ENCODE data around the gene TMEM164. TPM values are rescaled to one million over a fixed set of nuclear protein-coding genes. Genes with fewer than 3 reads are reported as not detected.
A peak's percentile ranks its signal among the peaks of the same experiment; 100 is the strongest.

TMEM164 gene
- total and polyA plus RNA-seq, 2 donors (not counting 1 experiment from before 2014, with no cell fraction given), result 5.7 to 10.2 TPM

- Histone ChIP-seq H3K4me2 (ENCODE audit: extremely low read depth, insufficient read depth, low read length) (no peak overlapping the region), H3K4me1 (ENCODE audit: control insufficient read depth, extremely low read depth, insufficient read depth, low read length) (no peaks in the 10 kb centered on the region), H3K9ac (ENCODE audit: insufficient read depth, low read length) (no peak overlapping the region), H3K27ac (ENCODE audit: insufficient read depth, low read length) (no peak overlapping the region), H2AFZ (ENCODE audit: low read length) (no peak overlapping the region), H3K36me3 (ENCODE audit: control insufficient read depth, insufficient read depth, low read length) (no peaks in the 10 kb centered on the region), H4K20me1 (ENCODE audit: control insufficient read depth, extremely low read depth, insufficient read depth, low read length) (no peaks in the 10 kb centered on the region), H3K4me3 (replicated peaks in 1 of 4; ENCODE audit: control extremely low read depth in 1 of 4, insufficient read depth in 1 of 4, low read depth in 3 of 4, low read length in 4 of 4) (no peak overlapping the region), H3K27me3 (ENCODE audit: control insufficient read depth, insufficient read depth, low read length) (no peaks in the 10 kb centered on the region), H3K79me2 (ENCODE audit: control insufficient read depth, insufficient read depth, low read length) (no peaks in the 10 kb centered on the region), H3K9me3 (ENCODE audit: control insufficient read depth, insufficient read depth, low read depth, low read length) (no peaks in the 10 kb centered on the region)
- TF ChIP-seq EZH2 (IDR thresholded peaks at IDR 0.05; ENCODE audit: low read length, missing control alignments), result no peak
- no peak for TF ChIP-seq CTCF (conservative IDR thresholded peaks at IDR 0.05 in 1 of 2, IDR thresholded peaks at IDR 0.05 in 1 of 2; ENCODE audit: low read depth in 1 of 2, low read length in 2 of 2)
- no peak for DNase-seq (ENCODE audit: low read depth in 2 of 2)
These were observed 41.7 kb downstream of the TMEM164 start for GRCh38 chrX:110044346-110045249.

- no peak overlapping the region for H3K9ac ChIP-seq (ENCODE audit: insufficient read depth, low read length)
- H2AFZ ChIP-seq (ENCODE audit: low read length), result no peak overlapping the region
- no peak overlapping the region for H3K4me3 ChIP-seq (replicated peaks in 1 of 4; ENCODE audit: control extremely low read depth in 1 of 4, insufficient read depth in 1 of 4, low read depth in 3 of 4, low read length in 4 of 4)
- H3K4me1 ChIP-seq (ENCODE audit: control insufficient read depth, extremely low read depth, insufficient read depth, low read length), result no peaks in the 10 kb centered on the region
- H3K79me2 ChIP-seq (ENCODE audit: control insufficient read depth, insufficient read depth, low read length), result no peaks in the 10 kb centered on the region
- H3K27me3 ChIP-seq (ENCODE audit: control insufficient read depth, insufficient read depth, low read length), result no peaks in the 10 kb centered on the region
- no peaks in the 10 kb centered on the region for H3K9me3 ChIP-seq (ENCODE audit: control insufficient read depth, insufficient read depth, low read depth, low read length)
- TF ChIP-seq CTCF (conservative IDR thresholded peaks at IDR 0.05 in 1 of 2, IDR thresholded peaks at IDR 0.05 in 1 of 2; ENCODE audit: low read depth in 1 of 2, low read length in 2 of 2), result no peak
- TF ChIP-seq EZH2 (IDR thresholded peaks at IDR 0.05; ENCODE audit: low read length, missing control alignments), result no peak
- H3K36me3 ChIP-seq (ENCODE audit: control insufficient read depth, insufficient read depth, low read length), result no peaks in the 10 kb centered on the region
- no peak overlapping the region for H3K4me2 ChIP-seq (ENCODE audit: extremely low read depth, insufficient read depth, low read length)
- H4K20me1 ChIP-seq (ENCODE audit: control insufficient read depth, extremely low read depth, insufficient read depth, low read length), result no peaks in the 10 kb centered on the region
- no peak for DNase-seq (ENCODE audit: low read depth in 2 of 2)
- no peak overlapping the region for H3K27ac ChIP-seq (ENCODE audit: insufficient read depth, low read length)
These were observed 42.5 kb downstream of the TMEM164 start for GRCh38 chrX:110045421-110045820.

GRCh38 chrX:110046001-110046400 lies 43.1 kb downstream of the TMEM164 start:
- H3K27ac ChIP-seq (ENCODE audit: insufficient read depth, low read length), result no peak overlapping the region
- H3K27me3 ChIP-seq (ENCODE audit: control insufficient read depth, insufficient read depth, low read length), result no peaks in the 10 kb centered on the region
- H3K4me3 ChIP-seq (replicated peaks in 1 of 4; ENCODE audit: control extremely low read depth in 1 of 4, insufficient read depth in 1 of 4, low read depth in 3 of 4, low read length in 4 of 4), result no peak overlapping the region
- no peak for DNase-seq (ENCODE audit: low read depth in 2 of 2)
- H4K20me1 ChIP-seq (ENCODE audit: control insufficient read depth, extremely low read depth, insufficient read depth, low read length), result no peaks in the 10 kb centered on the region
- H3K79me2 ChIP-seq (ENCODE audit: control insufficient read depth, insufficient read depth, low read length), result no peaks in the 10 kb centered on the region
- no peaks in the 10 kb centered on the region for H3K36me3 ChIP-seq (ENCODE audit: control insufficient read depth, insufficient read depth, low read length)
- no peak overlapping the region for H3K4me2 ChIP-seq (ENCODE audit: extremely low read depth, insufficient read depth, low read length)
- no peaks in the 10 kb centered on the region for H3K4me1 ChIP-seq (ENCODE audit: control insufficient read depth, extremely low read depth, insufficient read depth, low read length)
- no peak overlapping the region for H3K9ac ChIP-seq (ENCODE audit: insufficient read depth, low read length)
- TF ChIP-seq CTCF (conservative IDR thresholded peaks at IDR 0.05 in 1 of 2, IDR thresholded peaks at IDR 0.05 in 1 of 2; ENCODE audit: low read depth in 1 of 2, low read length in 2 of 2) (peak in 1 of 2 donors; percentile 10), EZH2 (IDR thresholded peaks at IDR 0.05; ENCODE audit: low read length, missing control alignments) (no peak)
- no peak overlapping the region for H2AFZ ChIP-seq (ENCODE audit: low read length)
- H3K9me3 ChIP-seq (ENCODE audit: control insufficient read depth, insufficient read depth, low read depth, low read length), result no peaks in the 10 kb centered on the region
